ENCODE results near the gene UBE2G1.

The UBE2G1 gene

DNA sequence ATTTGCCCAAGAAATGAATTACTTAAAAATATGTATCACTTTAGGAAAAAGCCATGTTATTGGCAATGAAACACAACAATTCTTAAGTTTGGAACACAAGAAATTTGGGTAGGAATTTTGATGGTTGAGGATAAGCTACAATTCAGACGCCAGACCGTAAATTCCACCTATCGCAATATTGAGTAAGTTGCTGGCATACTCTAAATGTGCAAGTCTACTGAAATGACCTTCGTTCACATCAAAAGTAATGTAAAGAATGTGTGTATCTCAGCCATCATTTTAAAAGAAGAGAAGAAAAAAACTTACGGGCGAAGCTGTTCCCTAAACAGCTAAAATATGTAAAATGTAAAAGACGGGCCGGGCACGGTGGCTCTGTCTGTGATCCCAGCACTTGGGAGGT lies 33.4 kb downstream of the UBE2G1 start:
- no peak for TF ChIP-seq FOXP2 (optimal IDR thresholded peaks at IDR 0.05; ENCODE audit: borderline replicate concordance, extremely low read depth, extremely low read length, insufficient read depth)
- no peak for TF ChIP-seq POLR2AphosphoS5 (IDR thresholded peaks at IDR 0.05; ENCODE audit: low read depth, low read length)
- TF ChIP-seq TAF1 (IDR thresholded peaks at IDR 0.05; ENCODE audit: borderline replicate concordance, insufficient read depth, low read length) = no peak
- TF ChIP-seq, protein P1, sequence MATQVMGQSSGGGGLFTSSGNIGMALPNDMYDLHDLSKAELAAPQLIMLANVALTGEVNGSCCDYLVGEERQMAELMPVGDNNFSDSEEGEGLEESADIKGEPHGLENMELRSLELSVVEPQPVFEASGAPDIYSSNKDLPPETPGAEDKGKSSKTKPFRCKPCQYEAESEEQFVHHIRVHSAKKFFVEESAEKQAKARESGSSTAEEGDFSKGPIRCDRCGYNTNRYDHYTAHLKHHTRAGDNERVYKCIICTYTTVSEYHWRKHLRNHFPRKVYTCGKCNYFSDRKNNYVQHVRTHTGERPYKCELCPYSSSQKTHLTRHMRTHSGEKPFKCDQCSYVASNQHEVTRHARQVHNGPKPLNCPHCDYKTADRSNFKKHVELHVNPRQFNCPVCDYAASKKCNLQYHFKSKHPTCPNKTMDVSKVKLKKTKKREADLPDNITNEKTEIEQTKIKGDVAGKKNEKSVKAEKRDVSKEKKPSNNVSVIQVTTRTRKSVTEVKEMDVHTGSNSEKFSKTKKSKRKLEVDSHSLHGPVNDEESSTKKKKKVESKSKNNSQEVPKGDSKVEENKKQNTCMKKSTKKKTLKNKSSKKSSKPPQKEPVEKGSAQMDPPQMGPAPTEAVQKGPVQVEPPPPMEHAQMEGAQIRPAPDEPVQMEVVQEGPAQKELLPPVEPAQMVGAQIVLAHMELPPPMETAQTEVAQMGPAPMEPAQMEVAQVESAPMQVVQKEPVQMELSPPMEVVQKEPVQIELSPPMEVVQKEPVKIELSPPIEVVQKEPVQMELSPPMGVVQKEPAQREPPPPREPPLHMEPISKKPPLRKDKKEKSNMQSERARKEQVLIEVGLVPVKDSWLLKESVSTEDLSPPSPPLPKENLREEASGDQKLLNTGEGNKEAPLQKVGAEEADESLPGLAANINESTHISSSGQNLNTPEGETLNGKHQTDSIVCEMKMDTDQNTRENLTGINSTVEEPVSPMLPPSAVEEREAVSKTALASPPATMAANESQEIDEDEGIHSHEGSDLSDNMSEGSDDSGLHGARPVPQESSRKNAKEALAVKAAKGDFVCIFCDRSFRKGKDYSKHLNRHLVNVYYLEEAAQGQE (IDR thresholded peaks at IDR 0.05; ENCODE audit: insufficient read depth in 1 of 2, low read depth in 2 of 2, low read length in 2 of 2) = no peak
- TF ChIP-seq SIN3A (IDR thresholded peaks at IDR 0.05; ENCODE audit: borderline replicate concordance, insufficient read depth, low read length) = no peak

DNA sequence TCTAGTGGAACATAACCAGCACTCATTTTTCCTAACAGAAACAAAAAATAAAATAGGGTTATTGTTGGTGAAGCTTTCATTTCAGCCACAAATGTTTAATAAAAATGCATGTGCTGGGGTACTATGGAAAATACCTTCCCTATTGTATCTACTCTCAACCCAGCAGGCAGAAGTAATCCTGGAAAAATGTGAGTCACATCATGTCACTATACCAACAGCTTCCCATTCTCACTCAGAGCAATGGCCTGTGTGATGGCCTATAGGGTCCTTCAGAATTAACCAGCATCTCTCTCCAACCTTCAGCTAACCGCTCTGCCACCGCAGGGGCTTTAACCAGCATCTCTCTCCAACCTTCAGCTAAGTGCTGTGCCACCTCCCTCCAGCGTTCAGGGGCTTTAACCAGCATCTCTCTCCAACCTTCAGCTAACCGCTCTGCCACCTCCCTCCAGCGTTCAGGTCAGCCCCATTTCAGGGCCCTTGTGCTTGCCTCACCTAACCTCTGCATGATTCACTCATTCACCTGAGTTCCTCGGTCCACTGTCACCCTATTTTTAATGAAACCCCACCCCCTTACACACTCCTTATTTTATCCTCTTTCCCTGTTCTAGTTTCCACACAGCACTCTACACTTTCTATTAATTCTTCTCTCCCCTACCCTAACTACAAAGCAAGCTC lies 34.0 kb downstream of the UBE2G1 start:
- TF ChIP-seq POLR2AphosphoS5 (IDR thresholded peaks at IDR 0.05; ENCODE audit: low read depth, low read length) (no peak), SIN3A (IDR thresholded peaks at IDR 0.05; ENCODE audit: borderline replicate concordance, insufficient read depth, low read length) (no peak), FOXP2 (optimal IDR thresholded peaks at IDR 0.05; ENCODE audit: borderline replicate concordance, extremely low read depth, extremely low read length, insufficient read depth) (no peak), TAF1 (IDR thresholded peaks at IDR 0.05; ENCODE audit: borderline replicate concordance, insufficient read depth, low read length) (no peak)
- TF ChIP-seq, protein P1 (IDR thresholded peaks at IDR 0.05; ENCODE audit: insufficient read depth in 1 of 2, low read depth in 2 of 2, low read length in 2 of 2) = no peak

DNA sequence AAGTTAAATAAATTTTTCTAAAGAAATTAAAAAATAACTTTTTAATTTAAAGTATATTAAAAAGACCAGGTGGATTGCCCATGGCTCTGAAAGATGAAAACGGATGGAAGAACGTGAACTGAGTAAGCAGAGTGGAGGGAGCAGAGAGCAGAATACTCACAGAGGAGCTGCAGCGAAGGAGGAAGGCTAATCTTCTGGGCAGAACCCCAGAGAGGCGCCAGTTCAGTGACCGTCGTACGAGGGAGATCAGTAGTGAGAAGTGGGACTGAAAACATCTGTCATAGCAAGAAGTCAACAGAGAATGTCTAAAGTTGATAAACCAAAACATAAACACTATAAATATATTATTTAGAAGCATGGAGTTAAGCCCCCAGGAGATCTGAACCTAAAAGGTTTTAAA lies 34.9 kb downstream of the UBE2G1 start:
- TF ChIP-seq TAF1 (IDR thresholded peaks at IDR 0.05; ENCODE audit: borderline replicate concordance, insufficient read depth, low read length) (no peak), SIN3A (IDR thresholded peaks at IDR 0.05; ENCODE audit: borderline replicate concordance, insufficient read depth, low read length) (no peak), POLR2AphosphoS5 (IDR thresholded peaks at IDR 0.05; ENCODE audit: low read depth, low read length) (no peak), FOXP2 (optimal IDR thresholded peaks at IDR 0.05; ENCODE audit: borderline replicate concordance, extremely low read depth, extremely low read length, insufficient read depth) (no peak)
- TF ChIP-seq, protein P1 (IDR thresholded peaks at IDR 0.05; ENCODE audit: insufficient read depth in 1 of 2, low read depth in 2 of 2, low read length in 2 of 2) = no peak

DNA sequence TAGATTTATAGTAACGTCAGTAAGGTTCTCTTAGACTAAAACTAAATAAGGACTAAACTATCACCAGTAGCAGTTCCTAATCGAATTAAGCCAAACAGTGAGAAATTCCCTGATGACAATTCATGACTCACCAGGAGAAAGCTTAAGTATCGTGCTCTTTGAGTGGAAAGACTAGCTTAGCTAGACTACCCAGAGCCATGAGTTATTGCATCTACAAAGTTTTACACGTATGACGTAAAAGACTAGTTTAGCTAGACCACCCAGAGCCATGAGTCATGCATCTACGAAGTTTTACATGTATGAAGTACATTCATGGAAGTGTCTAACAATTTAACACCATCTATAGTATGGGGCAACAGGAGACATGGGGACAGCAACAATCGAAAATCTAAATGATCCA lies 36.6 kb downstream of the UBE2G1 start:
- TF ChIP-seq POLR2AphosphoS5 (IDR thresholded peaks at IDR 0.05; ENCODE audit: low read depth, low read length) (no peak), FOXP2 (optimal IDR thresholded peaks at IDR 0.05; ENCODE audit: borderline replicate concordance, extremely low read depth, extremely low read length, insufficient read depth) (no peak), TAF1 (IDR thresholded peaks at IDR 0.05; ENCODE audit: borderline replicate concordance, insufficient read depth, low read length) (no peak), SIN3A (IDR thresholded peaks at IDR 0.05; ENCODE audit: borderline replicate concordance, insufficient read depth, low read length) (no peak)
- TF ChIP-seq, protein P1 (IDR thresholded peaks at IDR 0.05; ENCODE audit: insufficient read depth in 1 of 2, low read depth in 2 of 2, low read length in 2 of 2) = no peak
